ENCODE data around the gene NOPCHAP1.
A peak's percentile ranks its signal among the peaks of the same experiment; 100 is the strongest.
"Not testable (repeated sequence)": the region's sequence is repeated elsewhere in the genome, so short reads cannot be mapped to it uniquely, and the experiment has no call there.

Gene NOPCHAP1

GRCh38 chr12:104986022-104986941 is at the start of gene NOPCHAP1:
Gene NOPCHAP1 (plus strand): TSS chr12:104986316. CDS start chr12:104986353, 37 bp downstream.
- Mint-ChIP-seq H3K27me3 (peaks cover 8% of the 10 kb centered on the region), H3K4me3 (peak within 1 kb of the TSS; percentile 86), H3K27ac (peak within 1 kb of the TSS; percentile 78), H3K36me3 (ENCODE audit: low read depth) (peaks cover 35% of the 10 kb centered on the region), H3K9me3 (no peaks in the 10 kb centered on the region), H3K4me1 (peaks cover 40% of the 10 kb centered on the region)
- ATAC-seq (peak; percentile 98), DNase-seq (peak; percentile 91)

DNA sequence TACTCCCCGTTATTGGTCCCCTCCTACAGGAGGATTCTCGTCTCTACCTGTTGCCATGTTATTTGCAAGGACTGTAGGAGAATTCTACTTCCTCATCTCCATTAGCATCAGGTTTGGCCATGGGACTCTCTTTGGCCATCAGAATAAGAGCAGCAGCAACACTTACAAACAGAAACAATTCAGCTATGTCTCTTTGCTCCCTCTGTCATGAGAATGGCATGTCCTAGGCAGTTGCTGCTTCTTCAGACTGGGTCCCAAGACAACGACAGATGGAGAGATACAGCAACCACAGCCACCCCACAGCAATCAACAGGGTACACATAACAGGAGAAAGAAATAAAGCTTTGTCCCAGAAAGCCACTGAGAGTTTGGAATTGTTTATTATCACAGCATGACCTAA is 47.7 kb upstream of the NOPCHAP1 start:
- no peak overlapping the region for H3K27ac Mint-ChIP-seq
- peaks cover 3% of the 10 kb centered on the region for H3K27me3 Mint-ChIP-seq
- H3K9me3 Mint-ChIP-seq, result no peaks in the 10 kb centered on the region
- no peak overlapping the region for H3K4me3 Mint-ChIP-seq
- no peaks in the 10 kb centered on the region for H3K36me3 Mint-ChIP-seq (ENCODE audit: low read depth)
- no peaks in the 10 kb centered on the region for H3K4me1 Mint-ChIP-seq
- no peak for ATAC-seq
- DNase-seq, result no peak

DNA sequence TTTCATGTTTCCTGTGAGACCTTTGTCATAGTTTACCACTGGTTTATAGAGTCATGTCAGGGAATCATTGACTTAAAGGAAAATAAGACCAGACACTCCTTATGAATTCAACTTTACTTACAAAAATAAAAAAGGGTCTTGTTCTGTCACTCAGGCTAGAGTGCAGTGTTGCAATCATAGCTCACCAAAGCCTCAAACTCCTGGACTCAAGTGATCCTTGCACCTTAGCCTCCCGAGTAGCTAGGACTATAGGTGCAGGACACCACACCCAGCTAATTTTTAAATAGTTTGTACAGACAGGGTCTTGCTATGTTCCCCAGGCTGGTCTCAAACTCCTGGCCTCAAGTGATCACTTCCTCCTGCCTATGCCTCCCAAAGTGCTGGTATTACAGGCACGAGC is 47.0 kb upstream of the NOPCHAP1 start:
- Mint-ChIP-seq H3K27me3 (peaks cover 3% of the 10 kb centered on the region), H3K27ac (no peak overlapping the region), H3K4me3 (no peak overlapping the region), H3K4me1 (no peaks in the 10 kb centered on the region), H3K36me3 (ENCODE audit: low read depth) (no peaks in the 10 kb centered on the region), H3K9me3 (peaks cover 7% of the 10 kb centered on the region)
- ATAC-seq (no peak), DNase-seq (no peak)

DNA sequence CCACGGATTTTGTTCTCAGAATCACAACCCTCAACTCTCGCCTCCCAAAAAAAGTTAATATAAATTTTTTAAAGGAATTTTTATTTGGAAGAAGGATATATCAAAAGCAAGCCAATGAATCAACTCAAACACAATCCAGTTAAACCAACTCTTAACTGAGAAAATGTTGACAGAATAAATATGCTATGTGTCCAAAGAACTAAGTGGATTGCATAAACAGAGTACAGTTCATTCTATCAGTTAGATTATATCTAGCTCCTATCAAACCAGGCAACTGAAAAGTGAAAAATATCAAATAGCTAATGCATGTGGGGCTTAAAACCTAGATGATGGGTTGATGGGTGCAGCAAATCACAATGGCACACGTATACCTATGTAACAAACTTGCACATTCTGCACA is 44.7 kb upstream of the NOPCHAP1 start:
- ATAC-seq (no peak), DNase-seq (no peak)
- peaks cover 12% of the 10 kb centered on the region for H3K9me3 Mint-ChIP-seq
- no peak overlapping the region for H3K4me3 Mint-ChIP-seq
- peaks cover 12% of the 10 kb centered on the region for H3K27me3 Mint-ChIP-seq
- no peaks in the 10 kb centered on the region for H3K36me3 Mint-ChIP-seq (ENCODE audit: low read depth)
- H3K27ac Mint-ChIP-seq, result no peak overlapping the region
- no peaks in the 10 kb centered on the region for H3K4me1 Mint-ChIP-seq

DNA sequence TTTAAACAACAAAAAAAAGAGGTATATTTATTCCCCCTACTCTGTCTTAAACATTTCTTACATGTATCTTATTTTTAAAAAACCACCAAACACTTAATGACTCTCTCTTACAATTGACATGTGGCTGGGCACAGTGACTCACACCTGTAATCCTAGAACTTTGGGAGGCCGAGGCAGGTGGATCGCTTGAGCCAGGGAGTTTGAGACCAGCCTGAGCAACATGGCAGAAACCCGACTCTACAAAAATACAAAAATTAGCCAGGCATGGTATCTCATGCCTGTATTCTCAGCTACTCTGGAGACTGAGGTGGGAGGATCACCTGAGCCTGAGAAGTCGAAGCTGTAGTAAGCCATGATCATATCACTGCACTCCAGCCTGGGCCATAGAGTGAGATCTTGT is 44.0 kb upstream of the NOPCHAP1 start:
- Mint-ChIP-seq H3K27ac (no peak overlapping the region), H3K4me3 (no peak overlapping the region), H3K27me3 (peaks cover 13% of the 10 kb centered on the region), H3K9me3 (peaks cover 12% of the 10 kb centered on the region), H3K36me3 (ENCODE audit: low read depth) (no peaks in the 10 kb centered on the region), H3K4me1 (no peaks in the 10 kb centered on the region)
- ATAC-seq (no peak), DNase-seq (no peak)

DNA sequence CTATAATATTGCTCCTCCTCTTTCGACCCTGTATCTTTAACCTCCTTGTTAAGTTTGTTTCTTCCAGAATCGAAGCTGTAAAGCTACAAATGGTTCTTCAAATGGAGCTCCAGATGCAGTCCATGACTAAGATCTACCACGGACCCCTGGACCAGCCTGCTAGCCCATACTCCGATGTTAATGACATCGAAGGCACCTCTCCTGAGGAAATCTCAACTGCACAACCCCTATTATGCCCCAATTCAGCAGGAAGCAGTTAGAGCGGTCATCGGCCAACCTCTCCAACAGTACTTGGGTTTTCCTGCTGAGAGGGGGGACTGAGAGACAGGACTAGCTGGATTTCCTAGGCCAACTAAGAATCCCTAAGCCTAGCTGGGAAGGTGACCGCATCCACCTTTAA is 42.7 kb upstream of the NOPCHAP1 start:
- H3K36me3 Mint-ChIP-seq (ENCODE audit: low read depth); ATAC-seq; H3K27ac Mint-ChIP-seq; H3K4me3 Mint-ChIP-seq; DNase-seq; H3K4me1 Mint-ChIP-seq: not testable (repeated sequence)
- Mint-ChIP-seq H3K27me3 (peaks cover 10% of the 10 kb centered on the region), H3K9me3 (peaks cover 12% of the 10 kb centered on the region)

GRCh38 chr12:104944252-104944651 is 41.9 kb upstream of the NOPCHAP1 start:
- Mint-ChIP-seq H3K4me1 (no peaks in the 10 kb centered on the region), H3K27me3 (peaks cover 10% of the 10 kb centered on the region), H3K4me3 (no peak overlapping the region), H3K27ac (no peak overlapping the region), H3K9me3 (peaks cover 12% of the 10 kb centered on the region), H3K36me3 (ENCODE audit: low read depth) (no peaks in the 10 kb centered on the region)
- no peak for ATAC-seq
- no peak for DNase-seq

DNA sequence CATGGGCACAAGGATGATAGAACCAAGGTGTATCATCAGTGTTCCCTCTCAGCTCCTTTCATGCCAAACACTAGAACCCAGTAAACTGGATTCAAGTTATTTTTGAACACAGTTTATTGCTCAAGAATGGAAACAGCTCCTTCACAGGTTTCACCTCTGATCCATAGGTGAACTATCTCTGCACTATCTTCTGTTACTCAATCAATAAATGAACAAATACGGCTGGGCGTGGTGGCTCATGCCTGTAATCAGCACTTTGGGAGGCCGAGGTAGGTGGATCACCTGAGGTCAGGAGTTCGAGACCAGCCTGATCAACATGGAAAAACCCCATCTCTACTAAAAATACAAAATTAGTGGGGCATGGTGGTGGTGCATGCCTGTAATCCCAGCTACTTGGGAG is 37.4 kb upstream of the NOPCHAP1 start:
- not testable (repeated sequence) for H3K9me3 Mint-ChIP-seq; H3K4me1 Mint-ChIP-seq; H3K27ac Mint-ChIP-seq; H3K36me3 Mint-ChIP-seq (ENCODE audit: low read depth); H3K4me3 Mint-ChIP-seq; ATAC-seq; DNase-seq
- peaks cover 13% of the 10 kb centered on the region for H3K27me3 Mint-ChIP-seq

DNA sequence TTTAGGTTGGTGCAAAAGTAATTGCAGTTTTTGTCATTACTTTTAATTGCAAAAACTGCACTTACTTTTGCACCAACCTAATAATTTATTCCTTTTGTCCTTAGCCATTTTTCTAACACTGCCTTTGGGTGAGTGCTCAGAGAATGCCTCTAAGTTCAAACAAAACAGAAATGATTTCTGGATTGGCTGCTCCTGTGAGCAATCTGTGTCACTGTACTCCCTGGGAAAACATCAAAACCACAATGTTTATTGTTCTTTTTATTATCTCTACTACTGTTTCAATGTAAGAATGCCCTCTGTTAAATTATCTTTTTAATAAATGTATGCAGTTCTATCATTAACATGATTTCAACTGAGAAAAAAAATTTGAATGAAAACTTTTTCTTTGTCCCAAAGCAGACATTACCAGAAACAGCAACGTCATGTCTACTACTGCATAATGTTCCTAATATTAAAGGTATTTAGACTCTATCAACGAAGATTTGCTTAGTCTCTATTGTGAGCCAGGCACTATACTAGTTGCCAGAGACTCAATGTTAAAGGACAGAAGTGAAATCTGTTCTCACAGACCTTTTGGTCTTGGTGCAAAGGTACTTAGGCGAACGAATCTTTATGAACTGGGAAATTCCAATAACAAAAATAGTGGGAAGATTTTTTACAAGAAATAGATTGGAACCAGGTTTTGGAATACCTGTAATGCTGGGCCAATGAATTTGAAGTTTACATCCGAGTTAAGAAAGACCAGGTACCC is 34.2 kb upstream of the NOPCHAP1 start:
- no peaks in the 10 kb centered on the region for H3K9me3 Mint-ChIP-seq

DNA sequence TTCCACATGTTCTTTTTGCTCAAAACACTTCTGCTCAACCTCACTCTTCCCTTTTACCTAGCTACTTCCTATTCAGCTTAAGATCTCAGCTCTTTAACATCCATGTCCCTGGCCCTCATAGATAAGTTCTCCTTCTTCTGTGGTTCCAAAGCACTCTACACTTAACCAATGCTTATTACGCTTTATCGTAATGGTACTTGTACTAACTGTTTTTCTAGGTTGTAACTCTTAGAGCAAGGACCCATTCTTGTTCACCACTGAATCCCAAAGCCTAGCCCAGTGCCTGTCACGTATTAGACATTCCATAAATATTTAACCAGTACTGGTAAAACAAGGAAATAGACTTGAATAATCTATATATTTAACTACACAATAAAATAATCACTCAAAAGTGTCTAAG is 33.3 kb upstream of the NOPCHAP1 start:
- Mint-ChIP-seq H3K36me3 (ENCODE audit: low read depth) (no peaks in the 10 kb centered on the region), H3K27ac (no peak overlapping the region), H3K9me3 (no peaks in the 10 kb centered on the region), H3K4me3 (no peak overlapping the region), H3K4me1 (peaks cover 10% of the 10 kb centered on the region), H3K27me3 (peaks cover 28% of the 10 kb centered on the region)
- no peak for ATAC-seq
- no peak for DNase-seq

More for the DNA sequence above, 34.2 kb upstream of the NOPCHAP1 start:
- ATAC-seq (no peak), DNase-seq (no peak)
- H3K36me3 Mint-ChIP-seq (ENCODE audit: low read depth), result no peaks in the 10 kb centered on the region
- H3K4me3 Mint-ChIP-seq, result no peak overlapping the region
- H3K27me3 Mint-ChIP-seq, result peaks cover 22% of the 10 kb centered on the region
- H3K4me1 Mint-ChIP-seq, result peaks cover 4% of the 10 kb centered on the region
- no peak overlapping the region for H3K27ac Mint-ChIP-seq

DNA sequence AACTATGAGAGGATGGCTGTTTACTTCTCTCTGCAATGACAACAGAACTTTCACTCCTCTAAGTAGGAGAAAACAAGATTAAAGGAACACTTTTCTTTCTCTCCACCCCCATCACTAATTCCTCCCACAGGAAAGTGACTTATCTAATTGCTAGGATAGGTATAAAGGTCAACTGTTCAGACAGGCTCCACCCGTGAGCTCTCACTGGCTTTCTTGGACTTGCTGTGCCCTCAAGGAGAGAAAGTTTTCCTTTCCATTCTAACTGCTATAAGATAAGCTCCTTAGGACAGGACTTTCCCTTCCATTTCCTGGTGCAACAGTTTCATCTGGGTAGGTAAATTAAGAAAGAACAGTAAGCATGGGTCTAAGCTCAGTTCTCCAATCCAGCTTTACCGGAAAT is 32.8 kb upstream of the NOPCHAP1 start:
- H3K4me1 Mint-ChIP-seq, result peaks cover 10% of the 10 kb centered on the region
- no peak overlapping the region for H3K4me3 Mint-ChIP-seq
- H3K9me3 Mint-ChIP-seq, result no peaks in the 10 kb centered on the region
- no peak for ATAC-seq
- H3K27ac Mint-ChIP-seq, result no peak overlapping the region
- no peaks in the 10 kb centered on the region for H3K36me3 Mint-ChIP-seq (ENCODE audit: low read depth)
- no peak for DNase-seq
- peaks cover 28% of the 10 kb centered on the region for H3K27me3 Mint-ChIP-seq

- Mint-ChIP-seq H3K9me3 (no peaks in the 10 kb centered on the region), H3K4me3 (no peak overlapping the region), H3K27me3 (peaks cover 38% of the 10 kb centered on the region), H3K27ac (no peak overlapping the region), H3K36me3 (ENCODE audit: low read depth) (no peaks in the 10 kb centered on the region), H3K4me1 (peaks cover 27% of the 10 kb centered on the region)
- DNase-seq (no peak), ATAC-seq (no peak)
Observed at GRCh38 chr12:104955703-104956102, 30.4 kb upstream of the NOPCHAP1 start.

DNA sequence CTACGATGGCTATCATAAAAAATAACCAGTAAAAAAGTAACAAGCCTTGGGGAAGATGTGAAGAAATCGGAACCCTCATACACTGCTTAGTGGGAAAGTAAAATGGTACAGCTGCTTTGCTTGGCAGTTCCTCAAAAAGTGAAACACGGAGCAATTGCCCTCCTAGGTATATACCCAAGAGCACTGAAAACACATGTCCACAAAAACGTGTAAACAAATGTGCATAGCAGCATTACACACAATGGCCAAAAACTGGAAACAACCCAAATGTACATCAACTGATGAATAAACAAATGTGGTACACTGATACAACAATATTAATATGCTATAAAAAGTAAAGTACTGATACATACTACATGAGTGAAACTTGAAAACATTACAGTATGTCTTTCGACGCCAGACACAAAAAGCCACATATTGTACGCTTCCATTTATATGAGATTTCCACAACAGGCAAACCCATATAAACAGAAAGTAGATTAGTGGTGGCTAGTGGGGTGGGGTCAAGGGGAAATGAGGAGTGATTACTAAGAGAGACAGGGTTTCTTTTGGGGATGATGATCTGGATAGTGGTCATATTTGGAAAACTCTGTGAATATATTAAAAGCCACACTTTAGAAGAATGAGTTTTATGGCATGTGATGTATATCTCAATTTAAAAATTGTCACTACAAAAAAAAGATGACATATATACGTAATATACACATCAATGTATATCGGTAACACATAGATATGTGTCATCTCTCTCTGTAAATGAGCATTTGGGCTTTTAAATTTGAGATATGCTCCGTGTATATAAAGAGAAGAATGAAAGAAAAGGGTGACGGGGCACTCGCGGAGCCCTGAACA is 29.0 kb upstream of the NOPCHAP1 start:
- no peak for DNase-seq
- Mint-ChIP-seq H3K27ac (peak overlapping the region; percentile 74), H3K27me3 (peaks cover 45% of the 10 kb centered on the region), H3K4me1 (peaks cover 27% of the 10 kb centered on the region), H3K4me3 (peak overlapping the region; percentile 86), H3K9me3 (no peaks in the 10 kb centered on the region), H3K36me3 (ENCODE audit: low read depth) (no peaks in the 10 kb centered on the region)
- ATAC-seq, result peak; percentile 3

GRCh38 chr12:104957719-104958000 is 28.5 kb upstream of the NOPCHAP1 start:
- no peaks in the 10 kb centered on the region for H3K9me3 Mint-ChIP-seq
- peak; percentile 38 for ATAC-seq
- DNase-seq, result peak; percentile 30
- peaks cover 27% of the 10 kb centered on the region for H3K4me1 Mint-ChIP-seq
- H3K4me3 Mint-ChIP-seq, result peak overlapping the region; percentile 86
- H3K27me3 Mint-ChIP-seq, result peaks cover 47% of the 10 kb centered on the region
- H3K27ac Mint-ChIP-seq, result peak overlapping the region; percentile 74
- H3K36me3 Mint-ChIP-seq (ENCODE audit: low read depth), result no peaks in the 10 kb centered on the region
